ENCODE data around the gene TM4SF20.
"Not testable (repeated sequence)": the region's sequence is repeated elsewhere in the genome, so short reads cannot be mapped to it uniquely, and the experiment has no call there.

The TM4SF20 gene

DNA sequence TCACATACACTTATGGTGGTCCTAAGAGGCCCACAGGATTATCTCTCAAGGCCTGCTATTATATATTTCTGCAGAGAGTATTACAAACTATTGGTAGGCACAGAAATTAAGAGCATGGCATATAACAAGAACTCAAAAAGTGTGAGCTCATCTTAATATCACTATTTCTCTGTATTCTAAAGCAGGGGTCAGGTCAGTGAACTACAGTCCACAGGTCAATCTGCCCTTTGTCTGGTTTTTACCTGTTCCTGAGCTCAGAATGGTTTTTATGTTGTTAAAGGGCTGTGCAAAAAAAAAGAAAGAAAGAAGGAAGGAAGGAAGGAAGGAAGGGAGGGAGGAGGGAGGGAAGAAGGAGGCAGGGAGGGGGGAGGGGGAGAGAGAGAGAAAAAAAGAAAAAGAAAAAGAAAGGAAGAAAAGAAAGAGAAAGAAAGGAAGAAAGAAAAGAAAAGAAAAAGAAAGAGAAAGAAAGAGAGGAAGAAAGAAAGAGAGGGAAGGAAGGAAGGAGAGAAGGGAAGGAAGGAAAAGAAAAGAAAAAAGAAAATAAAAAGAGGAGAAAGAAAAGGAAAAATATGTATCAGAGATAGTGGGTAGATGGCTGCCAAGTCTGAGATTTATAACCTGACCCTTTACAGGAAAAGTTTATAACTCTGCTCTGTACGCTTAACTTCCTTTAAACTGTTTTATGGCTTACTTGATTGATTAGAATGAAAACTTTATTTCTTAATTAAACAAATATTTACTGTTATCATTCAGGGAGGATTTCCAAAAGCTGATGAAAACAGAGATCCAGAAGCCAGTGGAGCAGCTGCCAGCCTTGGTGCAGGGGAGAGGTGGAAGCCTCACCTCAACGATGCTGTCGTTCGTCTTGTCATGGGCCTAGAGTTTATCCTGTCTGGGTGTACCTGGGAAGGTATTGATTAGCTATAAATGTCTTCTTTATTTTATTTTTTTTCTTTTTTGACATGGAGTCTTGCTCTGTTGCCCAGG lies 19.9 kb upstream of the TM4SF20 start:
- FAIRE-seq = no peak

GRCh38 chr2:227397562-227397961 lies 18.5 kb upstream of the TM4SF20 start:
- FAIRE-seq = no peak

More for the DNA sequence above, 19.9 kb upstream of the TM4SF20 start:
- no peak for DNase-seq (ENCODE audit: low spot score)

DNA sequence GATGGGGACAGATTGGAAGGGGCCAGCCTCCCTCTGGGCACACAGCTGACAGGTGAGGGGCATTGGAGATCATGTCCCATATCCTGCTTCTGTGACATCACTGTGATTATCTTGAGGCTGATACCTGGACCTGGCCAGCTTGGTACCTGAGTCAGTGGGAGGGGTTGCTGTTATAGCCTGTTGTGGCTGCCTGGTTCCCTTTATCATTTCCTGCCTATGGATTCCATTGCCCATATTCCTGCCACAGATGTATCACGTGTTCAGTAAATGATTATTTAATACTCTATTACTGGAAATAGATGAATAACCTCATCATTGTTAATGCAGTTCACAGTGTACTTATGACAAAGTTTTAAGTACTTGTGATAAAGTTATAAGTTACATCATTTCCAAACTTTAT lies 16.4 kb upstream of the TM4SF20 start:
- DNase-seq (ENCODE audit: low spot score) (no peak), FAIRE-seq (no peak)

More at GRCh38 chr2:227397562-227397961, 18.5 kb upstream of the TM4SF20 start:
- DNase-seq (ENCODE audit: low spot score) = no peak

DNA sequence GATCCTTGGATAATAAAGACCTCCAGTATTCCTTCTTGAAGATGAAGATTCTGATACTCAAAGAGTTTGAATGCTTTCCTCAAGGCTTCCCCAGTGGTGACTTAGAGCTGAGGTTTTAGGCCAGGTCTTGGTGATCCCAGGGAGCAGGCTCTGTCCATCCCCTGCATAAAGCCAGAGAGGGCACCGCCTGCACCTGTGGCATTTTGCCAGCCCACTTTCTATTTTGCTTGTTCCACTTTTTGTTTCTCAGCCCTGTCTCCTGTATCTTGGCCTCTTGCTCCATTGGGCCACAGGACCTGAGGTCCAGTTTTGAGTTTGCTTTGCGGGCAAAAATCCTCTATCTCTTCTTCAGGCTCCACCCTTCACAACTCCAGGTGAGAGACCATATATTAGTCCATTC lies 15.3 kb upstream of the TM4SF20 start:
- FAIRE-seq (no peak), DNase-seq (ENCODE audit: low spot score) (no peak)

- DNase-seq (ENCODE audit: low spot score) (no peak), FAIRE-seq (no peak)
These were observed 11.6 kb upstream of the TM4SF20 start for GRCh38 chr2:227390468-227391256.

- DNase-seq (ENCODE audit: low spot score) (no peak), FAIRE-seq (peak; percentile 21)
These were observed 10.6 kb upstream of the TM4SF20 start for GRCh38 chr2:227389661-227390060.

- DNase-seq (ENCODE audit: low spot score) (no peak), FAIRE-seq (peak; percentile 81)
These were observed 10.1 kb upstream of the TM4SF20 start for GRCh38 chr2:227389231-227389630.

DNA sequence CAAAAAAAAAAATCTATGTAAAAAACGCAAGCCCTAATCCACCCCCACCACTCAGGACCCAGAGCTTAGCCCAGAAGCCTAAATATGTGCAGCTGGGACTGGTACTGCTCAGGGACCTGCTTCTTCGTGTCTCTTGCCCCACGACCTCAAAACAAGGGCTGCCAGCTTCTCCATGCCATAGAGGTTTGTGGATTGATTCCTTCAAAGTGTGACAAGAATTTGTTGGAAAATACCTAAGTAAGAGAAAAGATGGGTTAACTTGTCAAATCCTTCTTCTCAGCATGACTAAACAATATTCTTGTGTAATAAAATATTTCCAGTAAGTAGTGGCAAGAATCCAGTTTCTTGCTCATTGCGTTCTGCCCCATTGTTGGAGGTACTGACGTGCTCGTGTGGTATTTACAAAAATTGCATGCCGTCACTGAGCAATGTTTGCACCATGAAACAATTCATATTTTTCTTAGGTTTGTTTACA lies 9.5 kb upstream of the TM4SF20 start:
- FAIRE-seq (no peak), DNase-seq (ENCODE audit: low spot score) (no peak)

GRCh38 chr2:227387583-227387982 lies 8.5 kb upstream of the TM4SF20 start, which contains the start of gene SCYGR1:
TSS of gene SCYGR1 (minus strand) at chr2:227387949. CDS start at chr2:227387949, 0 bp downstream.
- not testable (repeated sequence) for FAIRE-seq; DNase-seq (ENCODE audit: low spot score)

DNA sequence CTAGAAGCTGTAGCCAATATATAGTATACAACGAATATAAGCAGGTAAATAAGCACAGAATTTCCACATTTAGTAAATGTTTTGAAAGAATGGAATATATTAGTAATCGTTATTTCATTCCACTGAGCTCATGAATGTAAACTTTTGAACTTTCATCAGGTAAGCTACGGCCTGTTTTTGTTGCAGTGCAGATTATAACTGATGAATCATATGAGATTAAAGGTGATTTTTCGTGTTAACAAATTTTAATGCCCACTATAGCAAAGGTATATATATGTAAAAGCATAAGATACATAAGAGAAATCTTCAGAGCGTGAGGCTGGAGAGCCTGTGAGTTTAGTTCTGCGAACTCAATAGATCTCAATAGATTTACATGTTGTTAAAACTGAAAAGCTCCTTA lies 7.5 kb upstream of the TM4SF20 start:
- DNase-seq (ENCODE audit: low spot score) (no peak), FAIRE-seq (no peak)

DNA sequence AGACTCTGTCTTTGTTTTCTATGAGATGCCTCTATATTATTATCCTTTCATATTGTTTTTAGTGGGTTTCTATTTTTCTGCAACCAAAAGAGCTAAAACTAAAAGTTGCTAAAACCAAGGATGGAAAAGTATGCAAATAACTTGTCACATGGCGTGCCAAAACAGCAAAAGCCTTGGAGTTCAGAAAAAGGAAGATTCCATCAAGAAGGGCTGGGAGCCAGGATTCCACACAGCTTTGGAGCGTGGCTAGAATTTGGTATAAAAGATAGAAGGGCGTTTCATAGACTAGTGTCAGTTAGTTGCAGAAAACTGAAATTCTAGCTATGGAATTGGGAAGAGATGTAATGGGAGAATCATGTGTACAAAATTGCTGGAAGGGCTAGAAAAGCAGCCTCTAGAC lies 4.6 kb upstream of the TM4SF20 start:
- no peak for FAIRE-seq
- no peak for DNase-seq (ENCODE audit: low spot score)

DNA sequence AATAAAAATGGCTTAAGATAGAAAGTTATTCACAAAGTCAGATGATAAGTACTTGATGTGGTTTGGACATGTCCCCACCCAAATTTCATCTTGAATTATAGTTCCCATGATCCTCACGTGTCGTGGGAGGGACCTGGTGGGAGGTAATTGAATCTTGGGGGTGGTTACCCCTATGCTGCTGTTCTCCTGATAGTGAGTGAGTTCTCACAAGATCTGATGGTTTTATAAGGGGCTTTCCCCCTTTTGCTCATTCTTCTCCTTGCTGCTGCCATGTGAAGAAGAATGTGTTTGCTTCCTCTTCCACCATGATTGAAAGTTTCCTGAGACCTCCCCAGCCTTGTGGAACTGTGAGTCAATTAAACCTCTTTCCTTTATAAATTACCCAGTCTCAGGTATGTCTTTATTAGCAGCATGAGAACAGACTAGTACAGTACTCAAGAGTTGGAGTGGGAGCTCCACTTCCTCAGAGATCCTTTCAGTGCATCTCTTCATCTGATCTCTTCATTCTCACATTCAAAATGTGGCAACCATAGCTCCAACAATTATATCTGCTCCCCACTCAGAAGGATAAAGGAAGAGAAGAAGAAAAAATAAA lies 3.2 kb upstream of the TM4SF20 start:
- FAIRE-seq = not testable (repeated sequence)

DNA sequence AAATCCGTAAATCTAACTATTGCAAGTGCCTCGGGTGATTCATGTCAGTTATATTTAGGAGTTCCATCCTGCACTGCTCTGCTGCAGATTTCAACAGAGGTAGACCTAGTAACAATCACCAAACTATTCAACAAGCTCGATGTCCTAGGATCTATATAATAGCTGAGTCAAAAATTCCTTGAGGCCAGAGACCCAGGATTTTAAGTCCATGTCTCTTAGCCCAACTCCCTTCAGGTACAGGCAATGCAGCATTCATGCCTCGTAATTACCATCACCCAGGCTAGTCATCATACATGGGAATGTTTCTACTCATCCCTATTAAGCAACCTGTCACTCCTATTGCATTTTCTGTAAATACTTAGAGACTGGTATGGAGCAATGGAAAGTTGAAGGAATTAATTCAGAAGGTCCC lies 729 bp downstream of the TM4SF20 start:
- no peak for DNase-seq (ENCODE audit: low spot score)
- no peak for FAIRE-seq

More for the DNA sequence above, 3.2 kb upstream of the TM4SF20 start:
- DNase-seq (ENCODE audit: low spot score) = not testable (repeated sequence)

DNA sequence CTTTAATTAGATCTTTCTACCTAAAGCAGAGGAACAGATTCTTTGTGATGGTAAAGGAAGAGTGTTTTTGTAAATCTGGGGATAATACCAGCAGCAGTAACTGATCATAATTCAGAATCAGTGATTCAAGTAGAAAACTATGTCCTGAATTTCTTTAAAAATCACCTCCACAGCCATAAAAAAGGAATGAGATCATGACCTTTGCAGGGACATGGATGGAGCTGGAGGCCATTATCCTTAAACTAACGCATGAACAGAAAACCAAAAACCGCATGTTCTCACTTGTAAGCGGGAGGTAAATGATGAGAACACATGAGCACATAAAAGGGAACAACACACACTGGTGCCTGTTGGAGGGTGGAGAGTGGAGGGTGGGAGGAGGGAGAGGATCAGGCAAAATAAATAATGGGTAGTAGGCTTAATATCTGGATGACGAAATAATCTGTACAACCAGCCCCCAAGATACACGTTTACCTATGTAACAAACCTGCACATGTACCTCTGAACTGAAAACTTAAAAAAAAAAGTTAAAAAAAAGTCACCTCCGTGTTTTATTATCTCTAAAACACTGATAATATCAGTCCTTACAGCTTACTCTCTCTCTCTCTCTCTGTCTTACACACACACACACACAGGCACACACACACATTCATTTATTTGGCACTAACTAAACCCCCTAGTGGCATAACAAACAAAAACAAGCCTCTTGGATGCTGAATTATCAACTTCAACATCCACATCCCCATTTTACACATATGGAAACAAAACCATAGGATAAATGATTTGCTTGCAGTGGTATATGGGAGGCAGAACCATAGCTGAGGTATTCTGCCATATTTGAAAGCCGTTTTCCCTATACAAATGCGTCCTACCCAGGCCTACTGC lies 1.4 kb downstream of the TM4SF20 start:
- FAIRE-seq (no peak), DNase-seq (ENCODE audit: low spot score) (no peak)

GRCh38 chr2:227376656-227377396 lies 2.3 kb downstream of the TM4SF20 start:
- DNase-seq (ENCODE audit: low spot score) (no peak), FAIRE-seq (no peak)

DNA sequence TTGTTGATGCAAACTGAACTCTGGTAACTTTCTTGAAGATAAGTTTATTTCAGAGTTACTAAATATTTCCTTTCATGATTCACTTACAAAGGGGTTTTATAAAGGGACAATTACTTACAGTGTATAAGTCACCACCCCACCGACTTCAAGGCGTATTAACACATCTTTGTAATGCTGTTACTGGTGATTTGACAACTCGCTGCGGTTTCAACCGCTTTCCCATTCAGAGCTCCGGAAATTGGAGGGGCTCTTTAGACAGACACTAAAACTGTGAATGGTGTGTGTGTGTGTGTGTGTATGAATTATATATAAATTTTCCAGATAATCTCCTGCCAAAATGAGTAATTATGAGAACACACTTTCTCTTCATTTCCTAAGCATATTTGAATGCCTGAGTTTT lies 4.9 kb downstream of the TM4SF20 start:
- DNase-seq (ENCODE audit: low spot score) = no peak

DNA sequence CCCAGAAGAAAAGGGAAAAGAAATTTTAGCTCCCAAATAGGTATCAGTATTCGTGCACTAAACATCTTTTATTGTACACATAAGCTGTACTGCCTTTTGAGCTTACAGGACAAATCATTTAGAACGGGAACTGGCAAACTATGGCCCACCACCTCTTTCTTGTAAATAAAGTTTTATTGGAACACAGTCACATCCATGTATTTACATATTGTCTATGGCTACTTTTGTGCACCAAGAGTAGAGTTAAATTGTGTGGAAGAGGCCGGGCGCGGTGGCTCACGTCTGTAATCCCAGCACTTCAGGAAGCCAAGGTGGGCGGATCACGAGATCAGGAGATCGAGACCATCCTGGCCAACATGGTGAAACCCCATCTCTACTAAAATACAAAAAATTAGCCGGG lies 5.7 kb downstream of the TM4SF20 start:
- DNase-seq (ENCODE audit: low spot score) (no peak), FAIRE-seq (no peak)

More for the DNA sequence above, 4.9 kb downstream of the TM4SF20 start:
- FAIRE-seq = no peak

DNA sequence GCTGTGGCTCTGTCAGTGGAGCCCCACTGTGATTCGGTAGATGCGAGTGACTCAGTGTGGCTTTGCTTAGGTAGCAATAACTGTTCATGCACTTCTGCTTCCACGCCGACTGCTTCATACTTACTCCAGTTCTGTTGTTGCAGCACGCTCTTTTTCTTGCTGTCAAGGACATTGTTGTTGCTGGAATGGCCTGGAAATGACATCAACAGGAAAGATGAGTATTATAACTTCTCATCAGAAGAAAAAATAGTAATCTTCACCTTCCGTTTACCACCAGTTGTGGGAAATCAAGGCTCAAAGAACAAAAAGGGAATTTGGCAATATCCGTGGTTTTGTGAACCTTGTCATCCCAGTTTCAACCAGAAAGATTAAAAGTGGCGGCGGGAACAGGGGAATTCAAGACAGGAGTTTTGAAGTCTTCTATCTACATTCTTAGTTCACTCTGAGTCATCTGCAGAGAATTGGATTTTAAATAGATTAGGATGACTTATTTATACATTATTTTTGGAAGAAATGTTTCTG lies 8.3 kb downstream of the TM4SF20 start:
- DNase-seq (ENCODE audit: low spot score) = peak; percentile 46
- FAIRE-seq = no peak

GRCh38 chr2:227370092-227370491 lies 9.0 kb downstream of the TM4SF20 start:
- no peak for DNase-seq (ENCODE audit: low spot score)
- FAIRE-seq = no peak
